IPS-18a (cell line): ENCODE results near the gene EML1.

Experiments
- H3K27ac ChIP-seq: one replicate; pipeline ENCODE4 v1.5.1; 2013; ENCODE audit warnings: low read length
- H3K27me3 ChIP-seq: one replicate; pipeline ENCODE4 v1.6.1; 2013; ENCODE audit warnings: mild to moderate bottlenecking, low read length; ENCODE audit not compliant: control insufficient read depth, insufficient read depth
- H3K36me3 ChIP-seq: one replicate; pipeline ENCODE4 v1.6.1; 2013; ENCODE audit warnings: low read depth, low read length; ENCODE audit not compliant: control insufficient read depth
- H3K4me1 ChIP-seq: one replicate; pipeline ENCODE4 v1.6.1; 2013; ENCODE audit warnings: low read depth, low read length; ENCODE audit not compliant: control insufficient read depth
- H3K4me3 ChIP-seq: one replicate; pipeline ENCODE4 v1.5.1; 2013; ENCODE audit warnings: low read length
- H3K9ac ChIP-seq: one replicate; pipeline ENCODE4 v1.6.1; 2013; ENCODE audit warnings: mild to moderate bottlenecking, low read length, moderate library complexity
- H3K9me3 ChIP-seq: one replicate; pipeline ENCODE4 v1.6.1; 2013; ENCODE audit warnings: low read depth, low read length; ENCODE audit not compliant: control insufficient read depth

Gene EML1

DNA sequence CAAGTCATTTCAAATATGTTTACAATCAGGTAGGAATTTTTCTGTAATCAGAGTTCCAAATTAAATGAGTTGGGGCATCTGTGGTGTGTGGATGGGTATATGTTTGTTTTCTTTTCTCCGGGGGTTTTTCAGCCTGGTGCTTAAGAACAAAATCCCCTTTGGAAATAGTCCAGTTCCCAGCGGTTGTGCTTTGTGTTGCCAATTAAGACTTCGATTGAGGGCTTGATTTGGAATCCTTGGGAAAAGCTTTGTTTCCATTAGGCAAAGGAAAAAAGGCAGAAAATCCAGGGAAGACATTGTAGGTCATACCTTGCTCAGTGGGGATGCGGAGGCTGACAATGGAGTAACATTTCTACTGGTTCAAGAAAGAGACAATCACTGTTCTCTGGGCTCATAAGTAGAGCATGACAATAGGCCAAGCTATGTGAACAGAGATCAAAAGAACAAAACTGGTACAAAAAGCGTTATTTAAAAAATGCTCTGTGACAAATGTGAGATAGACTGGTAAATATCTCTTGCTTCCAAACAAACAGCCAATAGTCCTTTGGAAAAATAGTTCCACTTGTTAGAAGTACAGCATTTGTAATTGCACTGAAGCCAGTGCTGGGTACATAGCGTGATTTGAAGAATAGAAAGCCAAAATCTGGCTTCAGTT, 79.7 kb downstream of the EML1 start:
- peak overlapping the region; percentile 47 for H3K4me3 ChIP-seq
- H3K27ac ChIP-seq, result peak overlapping the region; percentile 43
- peaks cover 47% of the 10 kb centered on the region for H3K4me1 ChIP-seq
- H3K36me3 ChIP-seq, result no peaks in the 10 kb centered on the region
- H3K27me3 ChIP-seq, result peaks cover 15% of the 10 kb centered on the region
- H3K9ac ChIP-seq, result no peak overlapping the region
- no peaks in the 10 kb centered on the region for H3K9me3 ChIP-seq

DNA sequence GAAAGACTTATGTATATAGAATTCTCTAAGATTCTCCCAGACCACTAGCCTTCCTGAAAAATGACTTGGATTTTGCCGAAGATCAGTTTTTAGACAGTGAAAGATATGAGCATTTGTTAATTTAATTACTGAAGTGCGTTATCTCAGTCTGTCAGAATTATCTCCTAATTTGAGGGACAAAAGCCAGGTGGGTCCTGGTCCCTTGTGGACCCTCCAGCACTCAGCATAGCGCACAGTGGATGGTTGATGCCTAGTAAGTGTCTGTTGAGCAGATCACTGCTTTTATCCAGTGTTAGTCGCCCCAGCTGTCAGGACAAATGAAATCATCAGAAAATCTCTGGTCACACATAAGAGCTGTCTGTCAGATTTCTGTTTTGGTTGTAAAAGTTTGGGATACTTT, 80.4 kb downstream of the EML1 start:
- Histone ChIP-seq H3K9ac (no peak overlapping the region), H3K9me3 (no peaks in the 10 kb centered on the region), H3K36me3 (no peaks in the 10 kb centered on the region), H3K4me1 (peaks cover 47% of the 10 kb centered on the region), H3K27me3 (peaks cover 15% of the 10 kb centered on the region), H3K4me3 (peak overlapping the region; percentile 47), H3K27ac (no peak overlapping the region)

DNA sequence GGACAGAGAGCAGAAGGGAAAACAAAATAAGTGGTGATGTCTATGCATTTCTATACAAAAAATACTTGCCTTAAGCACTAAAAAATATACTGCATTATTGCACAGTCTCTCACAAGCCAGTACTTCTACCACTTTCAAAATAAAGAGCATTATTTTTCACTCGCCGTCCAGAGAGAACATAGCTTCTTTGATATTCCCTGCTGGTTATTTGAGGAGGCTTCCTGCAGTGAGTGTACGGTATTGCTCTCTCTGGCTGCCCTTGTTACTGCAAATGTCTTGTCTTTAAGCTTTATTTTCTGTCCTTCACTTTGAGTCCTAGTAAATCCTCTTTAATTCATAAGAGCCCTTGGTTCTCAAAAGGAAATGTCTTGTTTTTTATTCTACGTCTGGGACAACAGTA, 81.1 kb downstream of the EML1 start:
- Histone ChIP-seq H3K27ac (no peak overlapping the region), H3K36me3 (no peaks in the 10 kb centered on the region), H3K4me3 (no peak overlapping the region), H3K4me1 (peaks cover 47% of the 10 kb centered on the region), H3K9me3 (no peaks in the 10 kb centered on the region), H3K27me3 (peaks cover 15% of the 10 kb centered on the region), H3K9ac (no peak overlapping the region)

DNA sequence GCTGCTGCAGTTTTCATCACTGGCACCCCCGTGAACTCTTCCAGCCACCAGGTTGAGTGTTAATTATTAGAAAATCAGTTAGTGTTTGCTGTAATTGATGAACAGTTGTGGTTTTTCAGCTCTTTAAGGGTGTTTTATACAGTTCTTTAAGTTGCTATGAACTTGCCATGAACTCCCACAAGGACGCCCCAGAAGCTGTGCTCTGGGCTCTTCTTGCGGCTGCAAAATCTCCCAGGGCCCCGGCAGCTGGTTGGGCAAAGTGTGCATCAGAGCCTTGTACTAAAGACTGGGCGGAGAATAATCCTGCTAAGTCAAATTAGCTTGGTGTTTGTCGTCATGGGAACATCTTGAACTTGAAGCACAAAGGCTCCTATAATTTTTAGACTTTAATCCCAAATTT, 82.2 kb downstream of the EML1 start:
- Histone ChIP-seq H3K4me3 (no peak overlapping the region), H3K9ac (no peak overlapping the region), H3K4me1 (peaks cover 47% of the 10 kb centered on the region), H3K27me3 (peaks cover 15% of the 10 kb centered on the region), H3K36me3 (no peaks in the 10 kb centered on the region), H3K27ac (no peak overlapping the region), H3K9me3 (no peaks in the 10 kb centered on the region)

DNA sequence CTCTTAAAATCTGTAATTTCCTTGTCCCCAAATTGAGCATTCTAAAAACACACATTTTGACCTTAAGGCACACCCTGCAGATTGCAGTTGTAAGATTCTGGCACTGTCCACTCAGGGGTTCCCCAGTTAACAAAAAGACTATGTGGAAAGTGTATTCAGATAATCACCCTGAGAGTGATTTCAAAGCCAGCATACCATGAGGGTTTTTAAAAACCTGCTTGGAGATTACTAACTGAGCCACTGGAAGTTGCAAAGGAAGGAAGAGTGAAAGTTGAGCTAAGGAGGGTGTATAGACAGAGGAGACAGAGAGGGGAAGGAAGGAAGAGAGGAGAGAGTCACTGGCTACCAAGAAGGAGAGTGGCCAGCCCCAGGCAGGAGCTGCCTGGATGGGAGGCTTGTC, 82.6 kb downstream of the EML1 start:
- Histone ChIP-seq H3K4me1 (peaks cover 47% of the 10 kb centered on the region), H3K9me3 (no peaks in the 10 kb centered on the region), H3K27ac (no peak overlapping the region), H3K36me3 (no peaks in the 10 kb centered on the region), H3K9ac (no peak overlapping the region), H3K4me3 (no peak overlapping the region), H3K27me3 (peaks cover 15% of the 10 kb centered on the region)

DNA sequence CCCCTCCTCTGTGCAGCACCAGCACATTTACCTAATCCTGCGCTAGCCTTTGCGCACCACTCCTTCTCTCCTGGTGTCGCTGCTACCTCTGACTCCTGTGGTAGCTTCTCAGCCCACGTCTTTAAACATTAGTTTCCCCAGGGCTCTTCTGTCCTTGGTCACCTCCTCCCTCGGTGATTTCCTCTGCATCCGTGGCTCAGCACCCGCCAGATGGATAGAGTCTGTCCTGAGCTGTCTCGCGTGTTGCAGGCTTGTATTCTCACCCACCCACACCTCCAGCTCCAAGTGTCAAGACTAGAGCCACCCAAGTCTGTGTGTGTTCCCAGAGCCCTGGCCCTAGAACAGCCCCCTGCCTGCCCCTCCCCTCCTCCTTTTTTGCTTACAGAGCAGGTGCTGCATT, 83.2 kb downstream of the EML1 start:
- H3K27ac ChIP-seq, result no peak overlapping the region
- H3K36me3 ChIP-seq, result no peaks in the 10 kb centered on the region
- peaks cover 44% of the 10 kb centered on the region for H3K4me1 ChIP-seq
- no peak overlapping the region for H3K4me3 ChIP-seq
- H3K9me3 ChIP-seq, result no peaks in the 10 kb centered on the region
- H3K27me3 ChIP-seq, result peaks cover 15% of the 10 kb centered on the region
- no peak overlapping the region for H3K9ac ChIP-seq

DNA sequence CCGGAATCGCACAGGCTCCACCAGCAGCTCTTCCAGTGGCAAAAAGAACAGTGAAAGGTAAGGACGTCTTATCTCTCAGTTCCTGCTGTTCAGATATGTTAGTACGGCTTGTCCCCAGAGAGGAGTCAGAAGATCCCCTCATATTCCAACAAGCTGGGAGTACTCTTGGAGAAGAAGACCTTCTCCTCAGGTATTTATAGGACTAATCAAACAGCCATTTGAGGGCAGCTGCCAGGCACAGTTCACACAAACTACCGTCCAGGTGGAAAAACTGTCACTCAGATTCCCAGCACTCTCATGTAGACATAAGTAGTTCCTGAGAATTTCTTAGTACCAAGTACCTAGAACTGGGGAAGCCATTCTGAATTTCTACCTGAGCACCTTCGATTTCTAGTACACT, 85.3 kb downstream of the EML1 start:
- Histone ChIP-seq H3K4me1 (peaks cover 24% of the 10 kb centered on the region), H3K27ac (no peak overlapping the region), H3K9me3 (no peaks in the 10 kb centered on the region), H3K36me3 (no peaks in the 10 kb centered on the region), H3K27me3 (peaks cover 13% of the 10 kb centered on the region), H3K4me3 (no peak overlapping the region), H3K9ac (no peak overlapping the region)

DNA sequence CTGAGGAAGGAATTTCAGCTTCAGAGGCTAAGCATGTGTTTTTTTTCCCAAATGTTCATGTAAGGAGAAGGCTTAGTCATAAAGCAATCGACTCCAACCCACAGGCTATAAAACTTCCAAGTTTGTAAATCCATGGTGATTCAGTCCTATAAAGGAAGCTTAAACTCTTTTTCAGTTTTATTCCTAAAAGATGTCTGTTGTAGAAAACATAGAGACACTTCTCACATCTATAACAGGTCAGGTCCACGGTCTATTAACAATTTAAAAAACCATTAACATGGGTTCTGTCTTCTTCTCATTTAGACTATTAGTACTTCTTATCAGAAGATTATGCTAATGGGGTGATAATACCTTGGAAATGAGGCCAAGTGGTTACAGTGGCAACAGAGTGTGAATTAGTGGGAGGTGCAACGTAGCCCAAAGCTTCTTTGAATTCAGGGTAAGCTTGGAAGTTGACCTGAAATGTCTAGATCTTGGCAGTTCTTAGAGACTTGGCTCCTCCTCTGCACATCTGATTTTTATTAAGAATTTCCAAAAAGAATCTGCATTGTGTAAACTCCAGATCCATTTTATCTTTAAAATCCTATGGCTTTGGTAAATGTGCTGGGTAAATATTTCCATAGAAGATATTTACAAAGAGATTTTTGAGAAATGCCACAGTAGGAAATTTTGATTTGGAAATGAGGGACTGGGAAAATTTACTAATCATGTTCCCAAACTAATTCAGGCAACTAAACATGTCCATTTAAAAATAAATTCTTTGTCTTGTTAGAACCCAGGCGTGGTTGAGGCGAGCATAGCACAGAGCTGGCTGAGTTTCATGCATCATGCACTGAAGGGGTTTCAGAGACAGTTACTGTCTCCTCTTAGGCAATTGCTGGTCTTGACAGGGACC, 86.4 kb downstream of the EML1 start:
- no peak overlapping the region for H3K4me3 ChIP-seq
- H3K27ac ChIP-seq, result no peak overlapping the region

DNA sequence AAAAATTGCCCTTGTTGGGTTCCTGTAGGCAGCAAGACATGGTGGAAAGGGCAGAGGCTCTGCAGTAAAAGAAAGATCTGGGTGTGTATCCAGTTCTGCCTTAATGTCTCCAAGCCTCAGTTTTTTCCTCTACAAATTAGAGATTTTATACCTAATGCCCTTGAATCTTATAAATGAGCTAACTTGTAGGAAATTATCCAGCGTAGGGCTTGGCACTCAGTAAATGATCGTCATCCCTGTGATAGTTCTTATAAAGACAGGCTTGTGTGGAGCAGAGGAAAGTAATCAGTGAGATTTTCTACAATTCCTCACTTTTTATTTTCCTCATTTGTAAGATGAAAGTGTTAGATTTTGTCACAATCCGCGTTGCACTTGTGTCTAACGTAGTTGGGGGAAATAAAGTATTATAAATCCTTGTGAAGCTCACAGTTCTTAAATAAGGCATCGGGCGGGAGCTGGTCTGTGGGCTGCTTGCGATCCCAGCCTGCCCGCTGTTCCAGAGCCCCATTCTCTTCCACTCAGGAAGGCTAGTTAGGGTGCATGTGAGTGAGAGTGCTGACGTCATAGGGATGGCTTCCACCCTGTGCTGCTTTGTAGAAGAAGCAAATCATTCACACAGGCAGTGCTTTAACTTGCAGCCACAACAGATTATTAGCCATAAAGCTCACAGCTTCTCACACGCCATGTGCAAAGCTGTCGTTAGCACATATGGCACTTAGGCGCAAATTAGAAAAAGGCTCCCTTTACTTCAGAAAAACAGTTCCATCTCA, 87.6 kb downstream of the EML1 start:
- Histone ChIP-seq H3K9me3 (no peaks in the 10 kb centered on the region), H3K4me3 (no peak overlapping the region), H3K27ac (no peak overlapping the region), H3K27me3 (no peaks in the 10 kb centered on the region), H3K36me3 (no peaks in the 10 kb centered on the region), H3K9ac (no peak overlapping the region), H3K4me1 (peaks cover 13% of the 10 kb centered on the region)

More for the DNA sequence above, 86.4 kb downstream of the EML1 start:
- Histone ChIP-seq H3K4me1 (peaks cover 18% of the 10 kb centered on the region), H3K9ac (no peak overlapping the region), H3K27me3 (peaks cover 2% of the 10 kb centered on the region), H3K9me3 (no peaks in the 10 kb centered on the region), H3K36me3 (no peaks in the 10 kb centered on the region)

DNA sequence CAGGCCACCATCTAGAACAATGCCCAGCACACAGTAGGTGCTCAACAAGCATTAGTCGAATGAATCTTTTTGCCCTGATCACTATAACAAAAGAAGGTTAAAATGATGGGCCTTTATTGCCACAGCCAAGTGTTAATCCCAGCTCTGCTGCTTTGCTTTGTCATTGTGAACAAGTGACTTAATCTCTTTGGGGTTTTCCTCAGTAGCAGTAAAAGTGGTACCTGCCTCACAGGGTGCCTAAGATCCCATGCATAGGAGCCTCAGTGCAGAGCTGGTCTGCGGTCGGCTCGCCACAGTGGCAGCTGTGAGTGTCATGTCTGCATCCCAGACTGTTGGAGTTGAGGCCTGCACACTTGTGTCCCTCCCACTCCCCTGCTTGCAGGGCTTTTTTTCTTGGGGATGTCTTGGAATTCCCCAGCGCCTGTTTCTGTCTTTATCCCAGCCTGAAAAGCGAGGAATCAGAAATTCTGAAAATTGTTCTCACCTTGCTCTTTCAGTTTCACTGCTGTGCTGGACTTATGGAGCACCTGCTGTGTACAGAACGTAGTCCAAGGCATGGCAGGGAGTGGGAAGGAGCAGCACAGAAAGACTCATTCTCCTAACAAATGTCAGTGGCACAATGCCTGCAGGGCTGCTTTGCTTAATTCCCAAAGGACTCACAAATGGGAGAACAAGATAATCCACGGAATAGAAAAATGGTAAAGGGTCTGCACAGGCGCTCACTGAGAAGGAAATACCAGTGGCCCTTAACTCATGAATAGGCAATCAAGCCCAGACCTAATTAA, 90.8 kb downstream of the EML1 start:
- Histone ChIP-seq H3K27ac (no peak overlapping the region), H3K4me1 (peaks cover 25% of the 10 kb centered on the region), H3K9me3 (no peaks in the 10 kb centered on the region), H3K36me3 (no peaks in the 10 kb centered on the region), H3K4me3 (no peak overlapping the region), H3K27me3 (no peaks in the 10 kb centered on the region), H3K9ac (no peak overlapping the region)
